Neural progenitor cell (in vitro differentiated cells): ENCODE data around the gene CABP2.

ENCODE experiments used
- EZH2 ChIP-seq: fragments of 200-600 bp; sonication (generic); IDR thresholded peaks from 2 replicates; pipeline ENCODE4 v1.6.1; 2017; ENCODE audit warnings: antibody characterized with exemption, mild to moderate bottlenecking, moderate library complexity
- TF ChIP-seq, protein P1 (sequence below): fragments of 200-600 bp; sonication (generic); IDR thresholded peaks from 2 replicates; pipeline ENCODE4 v1.5.1; 2017; ENCODE audit warnings: antibody characterized with exemption, mild to moderate bottlenecking

DNA sequence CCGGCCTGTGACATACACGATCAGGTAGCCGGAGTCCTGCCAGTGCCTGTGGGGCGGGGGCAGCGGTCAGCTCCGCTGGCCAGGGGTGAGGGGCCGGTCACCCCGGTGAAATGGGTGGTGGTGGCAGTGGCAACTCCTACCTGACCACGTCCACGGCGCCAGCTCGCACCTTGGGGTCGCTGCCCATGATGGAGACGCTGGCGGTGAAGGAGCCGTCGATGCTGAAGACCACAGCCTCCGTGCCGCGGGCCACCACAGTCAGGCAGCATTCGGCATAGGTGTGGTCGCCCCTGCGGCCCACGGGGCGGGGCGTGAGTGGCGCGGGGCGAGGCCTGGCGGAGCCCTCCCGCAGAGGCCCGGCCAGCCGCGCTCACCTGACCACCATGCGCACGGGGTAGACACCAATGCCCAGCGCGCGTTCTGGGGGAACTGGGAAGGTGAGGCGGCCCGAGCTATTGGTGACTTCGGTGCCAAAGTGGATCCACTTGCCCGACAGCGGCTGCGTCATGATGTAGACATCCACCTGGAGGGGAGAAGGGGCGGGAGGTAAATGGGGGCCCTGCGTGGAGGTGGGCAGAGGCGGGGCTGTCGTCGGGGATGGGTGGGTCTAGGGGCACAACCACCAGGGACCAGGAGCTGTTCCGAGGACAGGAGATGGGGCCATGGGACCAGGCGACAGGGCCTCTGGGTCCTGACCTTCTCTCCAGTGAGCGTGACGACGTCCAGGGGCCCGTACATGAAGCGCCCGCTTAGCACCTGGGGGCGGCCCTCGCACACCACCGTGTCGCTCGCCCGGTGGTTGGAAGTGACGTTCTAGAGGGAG lies 29.5 kb downstream of the CABP2 start:
- TF ChIP-seq, protein P1, sequence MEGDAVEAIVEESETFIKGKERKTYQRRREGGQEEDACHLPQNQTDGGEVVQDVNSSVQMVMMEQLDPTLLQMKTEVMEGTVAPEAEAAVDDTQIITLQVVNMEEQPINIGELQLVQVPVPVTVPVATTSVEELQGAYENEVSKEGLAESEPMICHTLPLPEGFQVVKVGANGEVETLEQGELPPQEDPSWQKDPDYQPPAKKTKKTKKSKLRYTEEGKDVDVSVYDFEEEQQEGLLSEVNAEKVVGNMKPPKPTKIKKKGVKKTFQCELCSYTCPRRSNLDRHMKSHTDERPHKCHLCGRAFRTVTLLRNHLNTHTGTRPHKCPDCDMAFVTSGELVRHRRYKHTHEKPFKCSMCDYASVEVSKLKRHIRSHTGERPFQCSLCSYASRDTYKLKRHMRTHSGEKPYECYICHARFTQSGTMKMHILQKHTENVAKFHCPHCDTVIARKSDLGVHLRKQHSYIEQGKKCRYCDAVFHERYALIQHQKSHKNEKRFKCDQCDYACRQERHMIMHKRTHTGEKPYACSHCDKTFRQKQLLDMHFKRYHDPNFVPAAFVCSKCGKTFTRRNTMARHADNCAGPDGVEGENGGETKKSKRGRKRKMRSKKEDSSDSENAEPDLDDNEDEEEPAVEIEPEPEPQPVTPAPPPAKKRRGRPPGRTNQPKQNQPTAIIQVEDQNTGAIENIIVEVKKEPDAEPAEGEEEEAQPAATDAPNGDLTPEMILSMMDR: no peak
- no peak for TF ChIP-seq EZH2
